Peyer's patch (tissue), 4 donors: ENCODE measurements around the gene DCAF6. TPM values are rescaled to one million over a fixed set of nuclear protein-coding genes. Genes with fewer than 3 reads are reported as not detected.

Experiments
- DNase-seq, 3 donors: peaks; one replicate each; pipeline ENCODE4 v3.0.0-alpha.2; 2017 to 2019
- H3K27ac ChIP-seq, 4 donors: fragments of 200-600 bp; sonication (generic); one replicate each; pipeline ENCODE4 v1.5.1; 2016 to 2019
- H3K27me3 ChIP-seq, 2 donors: fragments of 200-600 bp; sonication (generic); one replicate each; pipeline ENCODE4 v1.5.1; 2019
- H3K36me3 ChIP-seq, 3 donors: fragments of 200-600 bp; sonication (generic); one replicate each; pipeline ENCODE4 v1.5.1; 2016 to 2019
- H3K4me1 ChIP-seq, 4 donors: fragments of 200-600 bp; sonication (generic); one replicate each; pipeline ENCODE4 v1.5.1; 2016 to 2019
- H3K4me3 ChIP-seq, 4 donors: fragments of 200-600 bp; sonication (generic); 1 replicate in 3 of 4; 2 replicates in 1 of 4; pipeline ENCODE4 v1.5.1; 2016 to 2019; ENCODE audit warnings: mild to moderate bottlenecking in 1 of 4
- H3K9me3 ChIP-seq, 4 donors: fragments of 200-600 bp; sonication (generic); one replicate each; pipeline ENCODE4 v1.5.1; 2016 to 2019; ENCODE audit warnings: mild to moderate bottlenecking in 1 of 4
- CTCF ChIP-seq, 6 experiments: fragments of 450-650 bp in 4 of 6; fragments of 200-600 bp in 2 of 6; sonication (generic) in 1 of 6; IDR thresholded peaks; one replicate each; pipeline ENCODE4 v1.5.1; 2017 to 2019; ENCODE audit warnings: antibody characterized with exemption in 6 of 6, mild to moderate bottlenecking in 3 of 6, moderate library complexity in 1 of 6
- POLR2A ChIP-seq, 2 donors: fragments of 450-650 bp; IDR thresholded peaks; one replicate each; pipeline ENCODE4 v1.5.1; 2017; ENCODE audit warnings: antibody characterized with exemption in 2 of 2, mild to moderate bottlenecking in 2 of 2, moderate library complexity in 2 of 2
- total RNA-seq, 4 donors: library from RNA; depleted of rRNA; stranded (reverse); fragments of >200 nt; gene quantifications; one replicate each; pipeline ENCODE4 v1.1.0, GENCODE V29; 2016

DCAF6 gene
- total RNA-seq, 4 donors from 2014 or later = 106 to 139 (median 114) TPM

- no peak overlapping the region for H3K27ac ChIP-seq
- H3K36me3 ChIP-seq = no peaks in the 10 kb centered on the region
- no peaks in the 10 kb centered on the region for H3K4me1 ChIP-seq
- TF ChIP-seq CTCF (IDR thresholded peaks at IDR 0.05) = no peak
- no peak for TF ChIP-seq POLR2A (IDR thresholded peaks at IDR 0.05)
- DNase-seq = no peak
- no peak overlapping the region for H3K4me3 ChIP-seq
- no peaks in the 10 kb centered on the region for H3K27me3 ChIP-seq
- no peaks in the 10 kb centered on the region for H3K9me3 ChIP-seq
Observed at GRCh38 chr1:168101336-168101735, 164.9 kb downstream of the DCAF6 start.

GRCh38 chr1:168102487-168102886 is 166.0 kb downstream of the DCAF6 start:
- no peak overlapping the region for H3K4me3 ChIP-seq
- H3K27me3 ChIP-seq = no peaks in the 10 kb centered on the region
- DNase-seq = no peak
- no peaks in the 10 kb centered on the region for H3K4me1 ChIP-seq
- TF ChIP-seq CTCF (IDR thresholded peaks at IDR 0.05) (no peak), POLR2A (IDR thresholded peaks at IDR 0.05) (no peak)
- no peak overlapping the region for H3K27ac ChIP-seq
- no peaks in the 10 kb centered on the region for H3K36me3 ChIP-seq
- H3K9me3 ChIP-seq = no peaks in the 10 kb centered on the region

DNA sequence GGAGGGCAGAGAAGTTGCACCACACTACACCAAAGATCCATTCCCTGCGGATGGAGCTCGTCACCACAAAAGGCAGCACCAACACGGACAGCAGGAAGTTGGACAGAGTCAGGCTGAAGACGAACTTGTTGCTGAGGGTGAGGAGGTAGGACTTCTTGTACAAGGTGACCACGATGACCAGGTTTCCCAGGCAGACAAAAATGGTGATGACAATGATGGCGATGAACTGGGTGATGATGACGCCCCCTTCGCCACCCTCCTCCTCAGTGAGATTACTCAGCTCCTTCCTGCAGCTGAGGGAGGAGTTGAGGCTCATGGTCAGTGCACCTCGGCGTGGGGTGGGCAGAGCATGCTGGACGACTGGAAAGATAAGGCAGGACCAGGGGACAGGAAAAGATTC is 168.1 kb downstream of the DCAF6 start:
- Histone ChIP-seq H3K9me3 (no peaks in the 10 kb centered on the region), H3K4me1 (no peaks in the 10 kb centered on the region), H3K27ac (no peak overlapping the region), H3K4me3 (no peak overlapping the region), H3K36me3 (no peaks in the 10 kb centered on the region), H3K27me3 (no peaks in the 10 kb centered on the region)
- TF ChIP-seq CTCF (IDR thresholded peaks at IDR 0.05) (no peak), POLR2A (IDR thresholded peaks at IDR 0.05) (no peak)
- no peak for DNase-seq

GRCh38 chr1:168105846-168106245 is 169.4 kb downstream of the DCAF6 start:
- no peak for TF ChIP-seq CTCF (IDR thresholded peaks at IDR 0.05)
- TF ChIP-seq POLR2A (IDR thresholded peaks at IDR 0.05) = no peak
- H3K4me3 ChIP-seq = no peak overlapping the region
- H3K4me1 ChIP-seq = no peaks in the 10 kb centered on the region
- H3K9me3 ChIP-seq = no peaks in the 10 kb centered on the region
- no peaks in the 10 kb centered on the region for H3K36me3 ChIP-seq
- no peak for DNase-seq
- H3K27ac ChIP-seq = no peak overlapping the region
- H3K27me3 ChIP-seq = no peaks in the 10 kb centered on the region

DNA sequence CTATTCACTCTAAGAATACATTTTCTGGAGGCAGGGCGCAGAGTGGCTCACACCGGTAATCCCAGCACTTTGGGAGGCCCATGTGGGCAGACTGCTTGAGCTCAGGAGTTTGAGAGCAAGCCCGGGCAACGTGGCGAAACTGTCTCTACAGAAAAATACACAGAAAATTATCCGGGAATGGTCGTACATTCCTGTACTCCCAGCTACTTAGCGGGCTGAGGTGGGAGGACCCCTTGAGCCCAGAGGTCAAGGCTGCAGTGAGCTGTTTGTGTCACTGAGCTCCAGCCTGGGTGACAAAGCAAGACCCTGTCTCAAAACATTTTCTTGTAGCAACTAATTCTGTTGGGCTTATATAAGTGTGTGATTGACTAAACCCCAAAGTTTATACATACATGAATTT is 169.8 kb downstream of the DCAF6 start:
- no peak for DNase-seq
- Histone ChIP-seq H3K36me3 (no peaks in the 10 kb centered on the region), H3K9me3 (no peaks in the 10 kb centered on the region), H3K27me3 (no peaks in the 10 kb centered on the region), H3K4me3 (no peak overlapping the region), H3K4me1 (no peaks in the 10 kb centered on the region), H3K27ac (no peak overlapping the region)
- no peak for TF ChIP-seq CTCF (IDR thresholded peaks at IDR 0.05)
- TF ChIP-seq POLR2A (IDR thresholded peaks at IDR 0.05) = no peak

DNA sequence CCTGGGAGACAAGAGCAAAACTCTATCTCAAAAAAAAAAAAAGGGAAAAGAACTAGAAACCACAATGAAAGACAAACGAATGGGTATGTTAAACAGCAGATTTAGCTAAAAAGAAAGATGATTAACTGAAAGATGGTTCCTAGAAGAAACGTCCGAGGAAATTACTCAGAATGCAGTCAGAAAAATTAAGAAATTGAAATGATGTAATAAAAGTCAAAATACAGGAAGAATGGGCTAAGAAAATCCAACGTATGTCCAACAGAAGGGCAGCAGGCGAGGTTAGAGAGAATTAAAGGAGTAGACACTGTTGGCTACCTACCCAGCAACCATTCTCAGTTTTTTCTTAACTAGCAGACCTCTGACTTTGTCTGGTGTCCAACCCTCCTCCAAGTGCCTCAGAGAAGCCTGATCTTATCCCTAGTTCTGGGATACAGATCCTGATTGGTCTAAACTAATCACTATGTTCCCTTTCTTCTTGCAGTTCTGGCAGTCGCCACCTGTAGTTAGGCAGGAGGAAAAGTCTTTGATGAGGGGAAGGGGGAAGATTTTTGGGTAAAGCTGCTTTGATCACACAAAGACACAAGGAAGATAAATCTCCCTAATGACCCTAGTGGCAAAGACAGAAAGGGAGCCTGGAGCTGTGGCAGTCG is 174.5 kb downstream of the DCAF6 start:
- no peak for DNase-seq
- Histone ChIP-seq H3K4me1 (no peaks in the 10 kb centered on the region), H3K9me3 (no peaks in the 10 kb centered on the region), H3K36me3 (no peaks in the 10 kb centered on the region), H3K4me3 (no peak overlapping the region), H3K27ac (no peak overlapping the region), H3K27me3 (no peaks in the 10 kb centered on the region)
- TF ChIP-seq POLR2A (IDR thresholded peaks at IDR 0.05) (no peak), CTCF (IDR thresholded peaks at IDR 0.05) (no peak)
